Omental fat pad (tissue), 4 donors: ENCODE data around the gene IFT20. TPM values are rescaled to one million over a fixed set of nuclear protein-coding genes. Genes with fewer than 3 reads are reported as not detected.

Source experiments
- ATAC-seq: fragments of 150-250 bp; one replicate; pipeline ENCODE4 v1.9.1; 2016; ENCODE audit warnings: mild to moderate bottlenecking, moderate library complexity; ENCODE audit not compliant: low FRiP score
- DNase-seq: peaks from one replicate; pipeline ENCODE4 v3.0.0-alpha.2; 2019; ENCODE audit warnings: low spot score
- total RNA-seq, 4 donors: library from RNA; depleted of rRNA; stranded (reverse); fragments of >200 nt; gene quantifications; one replicate each; pipeline ENCODE4 v1.1.0, GENCODE V29; 2016
- TF ChIP-seq, protein P1 (sequence below), 3 donors: fragments of 450-650 bp; IDR thresholded peaks; one replicate each; pipeline ENCODE4 v1.5.1; 2016 to 2017; ENCODE audit warnings: antibody characterized with exemption in 3 of 3, mild to moderate bottlenecking in 3 of 3, moderate library complexity in 2 of 3

The IFT20 gene
- total RNA-seq, 4 donors from 2014 or later: 28.8 to 36.0 (median 35.0) TPM

DNA sequence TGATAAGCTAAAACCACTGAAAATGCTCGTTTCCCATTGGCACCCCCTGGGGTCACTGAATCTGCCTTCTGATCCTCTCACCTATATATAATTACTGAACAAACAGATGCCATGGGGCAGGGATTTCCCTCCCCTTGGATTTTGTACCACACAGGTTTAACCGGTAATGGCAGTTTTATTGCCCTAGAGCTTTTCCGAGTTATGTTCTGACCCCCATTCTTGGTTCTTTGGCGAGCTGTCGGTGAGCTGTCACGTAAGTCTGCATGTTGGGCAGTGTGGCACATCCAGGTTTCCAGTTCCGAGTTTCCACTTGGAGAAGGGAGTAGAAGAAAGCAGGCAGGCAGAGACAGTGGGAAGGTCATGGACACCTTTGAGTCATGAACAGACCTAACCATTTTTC is 9.2 kb downstream of the IFT20 start:
- TF ChIP-seq, protein P1, sequence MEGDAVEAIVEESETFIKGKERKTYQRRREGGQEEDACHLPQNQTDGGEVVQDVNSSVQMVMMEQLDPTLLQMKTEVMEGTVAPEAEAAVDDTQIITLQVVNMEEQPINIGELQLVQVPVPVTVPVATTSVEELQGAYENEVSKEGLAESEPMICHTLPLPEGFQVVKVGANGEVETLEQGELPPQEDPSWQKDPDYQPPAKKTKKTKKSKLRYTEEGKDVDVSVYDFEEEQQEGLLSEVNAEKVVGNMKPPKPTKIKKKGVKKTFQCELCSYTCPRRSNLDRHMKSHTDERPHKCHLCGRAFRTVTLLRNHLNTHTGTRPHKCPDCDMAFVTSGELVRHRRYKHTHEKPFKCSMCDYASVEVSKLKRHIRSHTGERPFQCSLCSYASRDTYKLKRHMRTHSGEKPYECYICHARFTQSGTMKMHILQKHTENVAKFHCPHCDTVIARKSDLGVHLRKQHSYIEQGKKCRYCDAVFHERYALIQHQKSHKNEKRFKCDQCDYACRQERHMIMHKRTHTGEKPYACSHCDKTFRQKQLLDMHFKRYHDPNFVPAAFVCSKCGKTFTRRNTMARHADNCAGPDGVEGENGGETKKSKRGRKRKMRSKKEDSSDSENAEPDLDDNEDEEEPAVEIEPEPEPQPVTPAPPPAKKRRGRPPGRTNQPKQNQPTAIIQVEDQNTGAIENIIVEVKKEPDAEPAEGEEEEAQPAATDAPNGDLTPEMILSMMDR (IDR thresholded peaks at IDR 0.05): no peak
- ATAC-seq (no peak), DNase-seq (no peak)

DNA sequence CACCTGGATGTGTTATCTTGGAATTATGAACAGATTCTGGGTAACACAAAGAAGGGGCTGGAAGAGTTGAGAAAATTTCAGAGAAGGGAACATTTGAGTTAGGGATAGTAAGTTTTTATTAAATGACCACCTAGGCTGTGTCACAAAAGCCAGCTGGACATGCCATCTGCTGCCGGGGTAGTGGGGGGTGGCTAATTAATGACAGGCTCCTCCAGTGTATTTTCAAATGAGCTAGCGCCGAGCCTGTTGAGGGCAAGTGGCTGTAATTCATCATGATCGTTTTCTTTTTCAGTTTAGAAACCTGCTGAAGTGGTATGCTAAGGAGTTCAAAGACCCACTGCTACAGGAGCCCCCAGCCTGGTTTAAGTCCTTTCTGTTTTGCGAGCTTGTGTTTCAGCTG is 10.1 kb downstream of the IFT20 start:
- DNase-seq: no peak
- no peak for ATAC-seq

DNA sequence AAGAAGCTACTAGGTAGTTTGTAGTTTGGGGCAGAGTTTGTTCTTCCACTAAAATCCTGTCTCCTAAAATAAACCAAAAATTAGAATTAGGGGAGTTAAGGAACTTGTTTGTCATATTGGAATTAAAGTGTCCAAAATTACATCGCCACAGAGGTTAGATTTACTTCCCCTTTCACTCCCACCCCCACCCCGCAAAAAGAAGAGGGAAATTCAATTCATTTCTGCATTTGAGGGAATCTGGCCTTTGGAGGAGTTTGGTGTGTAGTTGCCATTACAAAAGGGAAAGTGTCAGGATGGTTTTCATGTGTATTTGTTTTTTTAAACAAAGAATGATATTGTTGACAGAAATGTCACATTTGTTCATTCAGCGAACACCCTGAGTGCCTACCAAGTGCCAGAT is 10.5 kb downstream of the IFT20 start:
- DNase-seq (no peak), ATAC-seq (no peak)
- TF ChIP-seq, protein P1 (IDR thresholded peaks at IDR 0.05): no peak

More for the DNA sequence above, 10.1 kb downstream of the IFT20 start:
- TF ChIP-seq, protein P1 (IDR thresholded peaks at IDR 0.05): no peak

DNA sequence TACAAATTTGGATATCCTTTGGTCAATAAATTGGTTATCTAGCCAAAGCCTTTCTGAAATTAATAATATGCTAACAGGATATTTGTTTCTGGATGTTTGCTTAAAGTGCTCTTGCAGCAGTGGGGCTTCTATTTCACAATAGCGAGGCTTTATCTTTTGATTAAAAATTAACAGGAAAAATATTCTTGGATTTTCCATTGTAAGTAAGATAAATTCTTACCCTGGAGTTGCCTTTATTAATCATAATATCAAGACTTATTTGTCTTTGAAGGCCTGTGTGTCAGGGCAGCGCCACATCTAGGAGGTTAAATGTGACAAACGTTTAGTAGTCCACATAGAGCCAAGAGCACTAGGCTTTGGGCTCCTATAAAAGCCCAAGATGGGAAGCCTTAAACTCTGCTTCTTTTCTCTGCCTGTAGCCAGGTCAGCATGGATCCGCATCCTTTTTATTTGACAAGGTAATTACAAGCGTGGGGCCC is 11.0 kb downstream of the IFT20 start:
- DNase-seq (no peak), ATAC-seq (no peak)
- TF ChIP-seq, protein P1 (IDR thresholded peaks at IDR 0.05): no peak

DNA sequence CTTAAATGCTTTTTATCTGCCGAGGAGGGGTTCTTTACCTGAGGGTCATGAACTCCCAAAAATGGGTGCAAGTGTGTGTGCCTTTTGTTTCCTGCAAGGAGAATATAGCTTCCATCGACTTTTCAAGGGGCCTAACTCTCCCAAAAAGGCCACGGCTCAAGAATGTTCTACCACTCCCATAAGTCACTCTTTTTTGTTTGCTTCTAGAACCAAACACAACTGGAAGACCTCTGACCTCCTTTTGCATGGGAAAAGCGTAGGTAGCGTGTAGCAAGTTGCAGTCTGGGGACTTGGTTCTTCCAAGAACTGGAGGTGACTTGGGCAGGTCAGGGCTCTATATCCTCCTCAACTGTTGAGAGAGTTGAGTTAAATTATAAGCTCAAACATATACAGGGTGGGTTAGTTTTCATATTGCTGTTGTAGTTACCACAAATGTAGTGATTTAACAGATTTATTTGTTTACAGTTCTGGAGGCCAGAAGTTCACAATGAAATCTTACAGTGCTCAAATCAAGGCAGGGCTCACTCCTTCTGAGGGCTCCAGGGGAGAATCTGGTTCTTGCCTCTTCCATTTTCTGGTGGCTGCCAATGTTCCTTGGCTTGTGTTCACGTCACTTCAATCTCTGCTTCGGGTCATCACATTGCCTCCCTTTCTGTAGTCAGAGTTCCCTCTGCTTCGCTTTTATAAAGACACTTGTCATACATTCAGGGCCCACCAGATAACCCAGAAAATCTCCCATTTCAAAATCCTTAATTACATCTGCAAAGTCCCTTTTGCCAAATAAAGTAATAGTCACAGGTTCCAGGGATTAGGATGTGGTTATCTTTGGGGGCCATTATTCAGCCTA is 14.8 kb downstream of the IFT20 start:
- ATAC-seq (no peak), DNase-seq (no peak)
- TF ChIP-seq, protein P1 (IDR thresholded peaks at IDR 0.05): no peak

DNA sequence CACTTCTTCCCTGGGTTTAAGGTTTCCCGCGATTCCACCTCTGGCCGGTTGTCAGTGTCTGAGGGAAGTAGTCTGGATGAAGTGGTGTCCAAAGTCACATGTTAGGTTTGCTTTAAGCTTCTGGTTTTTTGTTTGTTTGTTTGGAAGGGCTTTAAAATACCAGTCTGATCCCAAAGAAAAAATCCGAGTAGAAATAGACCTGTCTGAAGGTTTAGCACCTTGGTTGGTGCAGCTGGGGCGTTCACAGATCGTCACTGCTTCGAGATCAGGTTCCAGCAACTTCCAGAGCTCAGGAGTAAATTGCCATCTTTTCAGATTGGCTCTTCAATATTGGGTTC is 15.7 kb downstream of the IFT20 start:
- TF ChIP-seq, protein P1 (IDR thresholded peaks at IDR 0.05): no peak
- no peak for ATAC-seq
- DNase-seq: no peak
